Measurements from ENCODE around the gene TMEM163. TPM values are rescaled to one million over a fixed set of nuclear protein-coding genes. Genes with fewer than 3 reads are reported as not detected.

TMEM163 gene
- total and polyA plus RNA-seq, 2 experiments from 2014 or later: 1.1 TPM

DNA sequence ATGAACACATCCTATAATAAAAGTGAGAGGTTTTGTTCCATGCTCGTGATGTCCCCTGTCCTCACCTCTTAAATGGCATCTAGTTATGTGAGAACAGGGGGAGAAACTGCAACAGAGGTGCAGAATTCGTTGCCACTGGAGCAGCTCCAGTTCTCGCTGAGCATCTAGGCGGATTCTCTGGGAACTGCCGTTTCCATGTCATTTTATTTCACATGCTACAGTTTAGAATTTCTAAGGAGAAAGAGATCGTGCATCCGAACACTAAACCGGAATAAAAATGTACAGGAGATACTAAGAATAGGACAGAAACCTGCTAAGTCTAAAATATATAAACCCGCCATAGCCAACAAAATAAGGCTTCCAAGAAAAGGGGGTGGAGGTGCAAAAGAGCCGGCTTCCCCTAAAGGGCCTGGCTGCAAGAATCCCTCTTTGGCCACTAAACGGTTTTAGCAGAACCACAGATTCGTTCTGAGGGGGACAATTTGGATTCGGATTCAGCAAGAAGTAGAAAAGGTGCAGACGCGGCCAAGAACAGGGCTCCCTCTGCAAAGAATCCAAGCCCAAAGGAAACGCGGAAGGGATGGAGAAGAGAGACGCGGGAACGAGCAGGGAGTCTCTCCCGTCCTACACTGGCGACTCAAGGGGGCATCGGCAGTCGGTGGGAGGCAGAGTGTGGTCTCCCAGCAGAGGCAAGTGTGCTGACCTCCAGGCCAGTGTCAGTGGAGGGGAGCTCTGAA, 1.3 kb downstream of the TMEM163 start:
- H3K27ac ChIP-seq: no peak overlapping the region
- TF ChIP-seq EZH2 (IDR thresholded peaks at IDR 0.05; ENCODE audit: borderline replicate concordance): no peak
- TF ChIP-seq, protein P1, sequence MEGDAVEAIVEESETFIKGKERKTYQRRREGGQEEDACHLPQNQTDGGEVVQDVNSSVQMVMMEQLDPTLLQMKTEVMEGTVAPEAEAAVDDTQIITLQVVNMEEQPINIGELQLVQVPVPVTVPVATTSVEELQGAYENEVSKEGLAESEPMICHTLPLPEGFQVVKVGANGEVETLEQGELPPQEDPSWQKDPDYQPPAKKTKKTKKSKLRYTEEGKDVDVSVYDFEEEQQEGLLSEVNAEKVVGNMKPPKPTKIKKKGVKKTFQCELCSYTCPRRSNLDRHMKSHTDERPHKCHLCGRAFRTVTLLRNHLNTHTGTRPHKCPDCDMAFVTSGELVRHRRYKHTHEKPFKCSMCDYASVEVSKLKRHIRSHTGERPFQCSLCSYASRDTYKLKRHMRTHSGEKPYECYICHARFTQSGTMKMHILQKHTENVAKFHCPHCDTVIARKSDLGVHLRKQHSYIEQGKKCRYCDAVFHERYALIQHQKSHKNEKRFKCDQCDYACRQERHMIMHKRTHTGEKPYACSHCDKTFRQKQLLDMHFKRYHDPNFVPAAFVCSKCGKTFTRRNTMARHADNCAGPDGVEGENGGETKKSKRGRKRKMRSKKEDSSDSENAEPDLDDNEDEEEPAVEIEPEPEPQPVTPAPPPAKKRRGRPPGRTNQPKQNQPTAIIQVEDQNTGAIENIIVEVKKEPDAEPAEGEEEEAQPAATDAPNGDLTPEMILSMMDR (IDR thresholded peaks at IDR 0.05; ENCODE audit: poor library complexity): peak; percentile 2
- no peak for TF ChIP-seq EZH2phosphoT487 (IDR thresholded peaks at IDR 0.05; ENCODE audit: low read depth, severe bottlenecking, unreplicated experiment)
- H2AFZ ChIP-seq: no peak overlapping the region
- no peaks in the 10 kb centered on the region for H3K36me3 ChIP-seq (replicated peaks; ENCODE audit: insufficient read depth, low read depth)
- no peaks in the 10 kb centered on the region for H3K79me2 ChIP-seq
- H3K9me2 ChIP-seq (replicated peaks; ENCODE audit: insufficient read depth): no peaks in the 10 kb centered on the region
- no peaks in the 10 kb centered on the region for H3K9me3 ChIP-seq (ENCODE audit: low read depth)
- peaks cover 87% of the 10 kb centered on the region for H3K27me3 ChIP-seq
- 21% methylated on average over 24 of the region's 24 CpGs for WGBS (ENCODE audit: low lambda C conversion rate, missing lambda C conversion rate)
- no peak for DNase-seq (ENCODE audit: low spot score)
- H3K4me3 ChIP-seq: no peak overlapping the region
- no peaks in the 10 kb centered on the region for H4K20me1 ChIP-seq (ENCODE audit: insufficient read depth, poor library complexity, severe bottlenecking)
- no peaks in the 10 kb centered on the region for H3K4me1 ChIP-seq (ENCODE audit: insufficient read depth)
- H3K4me2 ChIP-seq: peak overlapping the region; percentile 96

DNA sequence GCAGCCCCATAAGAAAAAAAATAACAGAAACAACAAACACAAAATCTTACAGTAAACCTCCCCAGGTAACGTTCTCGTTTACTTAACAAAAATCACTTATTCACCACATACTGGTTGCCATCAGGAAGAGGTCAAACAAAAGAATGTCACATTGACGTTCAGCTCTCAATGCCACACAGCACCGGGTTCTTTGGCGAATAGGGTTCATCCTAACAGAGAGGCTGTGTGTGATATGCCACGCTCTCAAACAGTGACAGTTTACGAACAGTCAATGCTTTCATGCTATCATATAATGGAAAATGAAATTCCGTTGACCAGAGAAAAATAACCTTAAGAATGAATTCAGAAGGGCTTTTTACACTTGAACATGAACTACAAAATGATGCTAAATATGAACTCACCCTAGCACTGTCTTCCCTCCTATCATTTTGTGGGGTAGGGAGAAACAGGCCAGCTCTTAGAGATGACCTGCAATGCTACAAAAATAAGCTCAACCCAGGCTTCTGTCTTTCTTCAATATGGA, 2.0 kb downstream of the TMEM163 start:
- DNase-seq (ENCODE audit: low spot score): no peak
- no peak overlapping the region for H2AFZ ChIP-seq
- H3K27ac ChIP-seq: no peak overlapping the region
- 72% methylated on average over 8 of the region's 8 CpGs for WGBS (ENCODE audit: low lambda C conversion rate, missing lambda C conversion rate)
- H3K36me3 ChIP-seq (replicated peaks; ENCODE audit: insufficient read depth, low read depth): no peaks in the 10 kb centered on the region
- no peaks in the 10 kb centered on the region for H3K9me3 ChIP-seq (ENCODE audit: low read depth)
- H3K4me1 ChIP-seq (ENCODE audit: insufficient read depth): peaks cover 5% of the 10 kb centered on the region
- no peaks in the 10 kb centered on the region for H3K79me2 ChIP-seq
- no peaks in the 10 kb centered on the region for H4K20me1 ChIP-seq (ENCODE audit: insufficient read depth, poor library complexity, severe bottlenecking)
- no peak overlapping the region for H3K4me2 ChIP-seq
- TF ChIP-seq, protein P1 (IDR thresholded peaks at IDR 0.05; ENCODE audit: poor library complexity): no peak
- TF ChIP-seq EZH2 (IDR thresholded peaks at IDR 0.05; ENCODE audit: borderline replicate concordance): no peak
- no peak for TF ChIP-seq EZH2phosphoT487 (IDR thresholded peaks at IDR 0.05; ENCODE audit: low read depth, severe bottlenecking, unreplicated experiment)
- H3K4me3 ChIP-seq: no peak overlapping the region
- H3K9me2 ChIP-seq (replicated peaks; ENCODE audit: insufficient read depth): no peaks in the 10 kb centered on the region
- peaks cover 85% of the 10 kb centered on the region for H3K27me3 ChIP-seq

DNA sequence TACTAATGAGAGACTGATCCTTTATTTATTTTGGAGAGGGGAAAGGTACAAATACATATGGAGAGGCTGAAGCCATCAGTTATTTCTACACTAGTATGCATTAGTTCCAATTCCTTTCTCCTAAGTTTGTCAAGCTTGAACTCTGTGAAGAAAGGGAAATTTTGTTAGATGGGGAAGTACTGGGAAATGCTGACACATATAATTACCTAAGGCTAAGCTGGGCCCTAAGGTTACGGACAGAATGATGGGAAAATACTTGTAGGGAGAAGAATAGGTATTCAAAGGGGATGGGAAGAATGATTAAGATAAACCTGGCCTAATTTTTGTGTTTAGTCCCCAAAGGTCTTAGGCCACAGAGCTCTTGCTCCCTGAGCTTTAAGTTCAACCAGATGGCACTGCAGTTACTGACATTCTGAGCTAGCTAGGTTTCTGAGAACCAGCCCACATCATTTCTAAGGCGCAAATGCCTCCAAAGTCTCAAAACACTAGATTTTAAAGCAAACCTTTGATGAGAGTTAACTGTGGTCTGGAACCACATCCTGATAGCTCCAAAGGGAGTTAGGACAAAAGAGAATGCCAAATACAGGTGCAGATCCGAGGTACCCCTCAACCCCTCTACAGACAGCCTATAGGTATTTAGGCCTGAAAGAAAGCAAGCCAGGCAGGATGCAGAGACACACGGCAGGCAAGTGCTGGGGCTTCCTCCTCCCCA, 2.7 kb downstream of the TMEM163 start:
- Histone ChIP-seq H3K9me3 (ENCODE audit: low read depth) (no peaks in the 10 kb centered on the region), H3K4me2 (no peak overlapping the region), H4K20me1 (ENCODE audit: insufficient read depth, poor library complexity, severe bottlenecking) (no peaks in the 10 kb centered on the region), H3K4me1 (ENCODE audit: insufficient read depth) (peaks cover 5% of the 10 kb centered on the region), H3K36me3 (replicated peaks; ENCODE audit: insufficient read depth, low read depth) (no peaks in the 10 kb centered on the region), H3K9me2 (replicated peaks; ENCODE audit: insufficient read depth) (no peaks in the 10 kb centered on the region), H2AFZ (no peak overlapping the region), H3K27me3 (peaks cover 87% of the 10 kb centered on the region), H3K4me3 (no peak overlapping the region), H3K79me2 (no peaks in the 10 kb centered on the region), H3K27ac (no peak overlapping the region)
- no peak for DNase-seq (ENCODE audit: low spot score)
- WGBS (ENCODE audit: low lambda C conversion rate, missing lambda C conversion rate): 72% methylated on average over 4 of the region's 4 CpGs
- TF ChIP-seq EZH2 (IDR thresholded peaks at IDR 0.05; ENCODE audit: borderline replicate concordance): no peak
- TF ChIP-seq, protein P1 (IDR thresholded peaks at IDR 0.05; ENCODE audit: poor library complexity): no peak
- TF ChIP-seq EZH2phosphoT487 (IDR thresholded peaks at IDR 0.05; ENCODE audit: low read depth, severe bottlenecking, unreplicated experiment): no peak

Data from hepatocyte (in vitro differentiated cells).